ENCODE results near the gene ARHGDIB. TPM values are rescaled to one million over a fixed set of nuclear protein-coding genes. Genes with fewer than 3 reads are reported as not detected.

The ARHGDIB gene
- total RNA-seq, 1 donor from 2014 or later = 217 TPM

DNA sequence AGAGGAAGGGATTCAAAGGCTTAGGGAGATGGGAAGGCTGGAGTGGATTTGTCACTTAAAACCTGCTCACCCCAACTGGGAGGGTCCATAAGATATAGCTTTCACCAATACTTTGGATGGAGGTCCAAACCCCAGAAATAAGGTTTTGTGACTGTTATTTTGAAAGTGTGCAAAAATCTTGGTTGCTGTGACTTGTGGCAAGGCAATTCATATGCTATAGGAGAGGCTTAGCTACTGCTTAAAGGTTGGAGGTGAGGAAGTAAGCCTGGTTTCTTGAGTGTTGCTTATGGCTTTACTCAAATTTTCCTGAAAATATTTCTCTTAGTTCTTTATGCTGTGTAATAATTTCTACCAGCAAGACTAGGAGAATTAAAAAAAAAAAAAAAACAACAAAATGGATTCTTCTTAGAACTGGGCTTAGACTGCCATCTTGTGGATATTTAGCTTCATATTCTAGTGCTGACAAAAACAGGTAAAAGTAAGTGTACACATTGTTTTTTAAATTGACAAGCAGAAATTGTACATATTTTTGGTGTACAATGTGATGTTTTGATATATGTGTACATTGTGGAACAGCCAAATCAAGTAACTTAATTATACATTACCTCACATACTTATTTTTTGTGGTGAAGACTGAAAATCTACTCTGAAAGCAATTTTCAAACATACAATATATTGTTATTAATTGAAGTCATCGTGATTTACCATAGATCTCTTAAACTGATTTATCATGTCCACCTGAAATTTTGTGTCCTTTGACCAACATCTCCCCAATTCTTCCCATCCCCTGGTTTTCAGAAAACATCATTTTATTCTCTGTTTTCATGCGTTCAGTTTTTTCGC, 34.4 kb upstream of the ARHGDIB start:
- Mint-ChIP-seq H3K27ac (ENCODE audit: unreplicated experiment) (no peak overlapping the region), H3K9me3 (ENCODE audit: unreplicated experiment) (no peaks in the 10 kb centered on the region), H3K27me3 (ENCODE audit: unreplicated experiment) (no peaks in the 10 kb centered on the region), H3K36me3 (ENCODE audit: low read depth, unreplicated experiment) (no peaks in the 10 kb centered on the region), H3K4me3 (ENCODE audit: unreplicated experiment) (no peak overlapping the region), H3K4me1 (ENCODE audit: unreplicated experiment) (no peaks in the 10 kb centered on the region)
- TF ChIP-seq, protein P1, sequence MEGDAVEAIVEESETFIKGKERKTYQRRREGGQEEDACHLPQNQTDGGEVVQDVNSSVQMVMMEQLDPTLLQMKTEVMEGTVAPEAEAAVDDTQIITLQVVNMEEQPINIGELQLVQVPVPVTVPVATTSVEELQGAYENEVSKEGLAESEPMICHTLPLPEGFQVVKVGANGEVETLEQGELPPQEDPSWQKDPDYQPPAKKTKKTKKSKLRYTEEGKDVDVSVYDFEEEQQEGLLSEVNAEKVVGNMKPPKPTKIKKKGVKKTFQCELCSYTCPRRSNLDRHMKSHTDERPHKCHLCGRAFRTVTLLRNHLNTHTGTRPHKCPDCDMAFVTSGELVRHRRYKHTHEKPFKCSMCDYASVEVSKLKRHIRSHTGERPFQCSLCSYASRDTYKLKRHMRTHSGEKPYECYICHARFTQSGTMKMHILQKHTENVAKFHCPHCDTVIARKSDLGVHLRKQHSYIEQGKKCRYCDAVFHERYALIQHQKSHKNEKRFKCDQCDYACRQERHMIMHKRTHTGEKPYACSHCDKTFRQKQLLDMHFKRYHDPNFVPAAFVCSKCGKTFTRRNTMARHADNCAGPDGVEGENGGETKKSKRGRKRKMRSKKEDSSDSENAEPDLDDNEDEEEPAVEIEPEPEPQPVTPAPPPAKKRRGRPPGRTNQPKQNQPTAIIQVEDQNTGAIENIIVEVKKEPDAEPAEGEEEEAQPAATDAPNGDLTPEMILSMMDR (IDR thresholded peaks at IDR 0.05; ENCODE audit: unreplicated experiment) = peak; percentile 49
- DNase-seq (ENCODE audit: low spot score) = no peak

DNA sequence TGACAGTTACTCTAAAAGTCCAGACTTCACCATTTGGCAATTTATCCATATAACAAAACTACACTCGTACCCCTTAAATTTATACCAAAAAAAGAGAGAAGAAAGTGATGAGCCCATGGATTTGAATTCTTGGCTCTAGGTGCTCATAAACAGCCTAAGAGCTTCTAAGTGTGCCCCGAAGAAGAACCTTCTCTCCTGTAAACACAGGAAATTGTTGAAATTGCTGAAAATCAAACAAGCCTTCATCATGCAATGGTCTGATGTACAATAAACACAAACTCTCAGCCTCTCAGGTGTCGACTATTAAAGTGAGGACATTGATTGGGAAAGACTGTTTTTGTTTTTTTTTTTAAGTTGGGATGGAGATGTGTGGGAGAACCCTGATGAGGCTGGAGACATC, 33.2 kb upstream of the ARHGDIB start:
- Mint-ChIP-seq H3K9me3 (ENCODE audit: unreplicated experiment) (no peaks in the 10 kb centered on the region), H3K4me3 (ENCODE audit: unreplicated experiment) (no peak overlapping the region), H3K27ac (ENCODE audit: unreplicated experiment) (no peak overlapping the region), H3K27me3 (ENCODE audit: unreplicated experiment) (no peaks in the 10 kb centered on the region), H3K36me3 (ENCODE audit: low read depth, unreplicated experiment) (no peaks in the 10 kb centered on the region), H3K4me1 (ENCODE audit: unreplicated experiment) (no peaks in the 10 kb centered on the region)
- TF ChIP-seq, protein P1 (IDR thresholded peaks at IDR 0.05; ENCODE audit: unreplicated experiment) = no peak
- DNase-seq (ENCODE audit: low spot score) = no peak

DNA sequence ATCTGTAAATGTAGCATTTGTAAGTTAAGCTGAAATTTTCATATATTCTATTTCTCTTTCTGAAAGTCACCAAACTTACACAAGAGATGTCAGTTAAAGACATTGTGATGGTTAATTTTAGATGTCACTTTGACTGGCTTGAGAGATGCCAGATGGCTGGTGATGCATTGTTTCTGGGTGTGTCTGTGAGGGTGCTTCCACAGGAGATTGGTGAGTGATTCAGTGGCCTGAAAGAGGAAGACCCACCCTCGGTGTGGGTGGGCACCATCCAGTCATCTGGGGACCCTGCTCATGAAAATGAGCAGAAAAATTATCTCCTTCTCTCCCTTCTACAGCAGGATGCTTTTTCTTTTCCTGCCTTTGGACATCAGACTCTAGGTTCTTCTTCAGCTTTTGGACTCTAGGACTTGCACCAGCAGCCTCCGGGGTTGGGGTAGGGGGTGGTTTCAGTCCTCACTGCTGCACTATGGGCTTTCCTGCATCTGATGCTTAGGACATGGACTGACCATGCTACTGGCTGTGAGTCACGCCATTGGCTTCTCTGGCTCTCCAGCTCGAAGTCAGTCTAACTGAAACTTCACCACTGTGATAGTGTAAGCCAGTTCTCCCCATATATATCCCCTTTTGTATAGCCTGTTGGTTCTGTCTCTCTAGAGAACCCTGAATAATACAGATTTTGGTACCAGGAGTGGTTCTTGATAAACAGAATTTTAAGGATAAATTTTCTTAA, 32.3 kb upstream of the ARHGDIB start:
- Mint-ChIP-seq H3K27ac (ENCODE audit: unreplicated experiment) (no peak overlapping the region), H3K27me3 (ENCODE audit: unreplicated experiment) (no peaks in the 10 kb centered on the region), H3K36me3 (ENCODE audit: low read depth, unreplicated experiment) (no peaks in the 10 kb centered on the region), H3K9me3 (ENCODE audit: unreplicated experiment) (no peaks in the 10 kb centered on the region), H3K4me3 (ENCODE audit: unreplicated experiment) (no peak overlapping the region), H3K4me1 (ENCODE audit: unreplicated experiment) (no peaks in the 10 kb centered on the region)
- TF ChIP-seq, protein P1 (IDR thresholded peaks at IDR 0.05; ENCODE audit: unreplicated experiment) = no peak
- DNase-seq (ENCODE audit: low spot score) = no peak

DNA sequence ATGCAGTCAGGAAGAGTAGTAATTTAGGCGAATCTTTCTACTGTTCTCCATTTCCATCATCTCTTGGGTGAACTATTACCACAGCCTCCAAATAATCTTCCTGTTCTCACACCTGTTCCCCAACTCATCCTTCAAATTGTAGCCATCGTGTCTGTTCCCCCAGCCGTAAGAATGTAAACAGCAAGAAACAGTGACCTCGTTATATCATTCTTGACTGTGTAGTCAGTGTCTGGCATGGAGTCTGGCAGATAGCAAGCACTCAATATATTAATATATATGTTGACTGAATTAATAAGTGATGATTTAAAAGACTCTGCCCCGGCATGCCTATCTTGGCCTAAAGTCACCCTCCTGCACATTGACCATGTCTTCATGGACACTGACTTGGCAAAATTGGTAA, 31.7 kb upstream of the ARHGDIB start:
- H3K27me3 Mint-ChIP-seq (ENCODE audit: unreplicated experiment) = no peaks in the 10 kb centered on the region
- no peak overlapping the region for H3K4me3 Mint-ChIP-seq (ENCODE audit: unreplicated experiment)
- no peaks in the 10 kb centered on the region for H3K4me1 Mint-ChIP-seq (ENCODE audit: unreplicated experiment)
- no peak for DNase-seq (ENCODE audit: low spot score)
- H3K27ac Mint-ChIP-seq (ENCODE audit: unreplicated experiment) = no peak overlapping the region
- H3K9me3 Mint-ChIP-seq (ENCODE audit: unreplicated experiment) = no peaks in the 10 kb centered on the region
- no peaks in the 10 kb centered on the region for H3K36me3 Mint-ChIP-seq (ENCODE audit: low read depth, unreplicated experiment)
- TF ChIP-seq, protein P1 (IDR thresholded peaks at IDR 0.05; ENCODE audit: unreplicated experiment) = no peak

DNA sequence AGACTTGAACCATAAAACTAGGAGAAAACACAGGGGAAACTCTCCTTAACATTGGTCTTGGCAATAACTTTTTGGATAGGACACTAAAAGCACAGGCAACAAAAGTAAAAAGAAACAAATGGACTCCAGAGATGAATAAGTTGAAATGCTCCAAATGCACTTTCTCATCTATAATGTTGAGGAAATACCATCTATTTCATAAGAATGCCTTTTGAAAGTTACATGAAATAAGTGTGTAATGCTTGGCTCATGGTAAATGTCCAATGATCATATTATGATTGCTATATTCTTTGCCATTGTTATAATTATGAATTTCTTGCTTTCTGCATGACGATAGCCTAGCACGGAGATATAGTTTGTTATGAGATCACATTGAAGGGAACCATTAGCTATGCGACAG, 31.3 kb upstream of the ARHGDIB start:
- TF ChIP-seq, protein P1 (IDR thresholded peaks at IDR 0.05; ENCODE audit: unreplicated experiment) = no peak
- no peak for DNase-seq (ENCODE audit: low spot score)
- H3K36me3 Mint-ChIP-seq (ENCODE audit: low read depth, unreplicated experiment) = no peaks in the 10 kb centered on the region
- H3K9me3 Mint-ChIP-seq (ENCODE audit: unreplicated experiment) = no peaks in the 10 kb centered on the region
- H3K27ac Mint-ChIP-seq (ENCODE audit: unreplicated experiment) = no peak overlapping the region
- H3K4me3 Mint-ChIP-seq (ENCODE audit: unreplicated experiment) = no peak overlapping the region
- H3K27me3 Mint-ChIP-seq (ENCODE audit: unreplicated experiment) = no peaks in the 10 kb centered on the region
- no peaks in the 10 kb centered on the region for H3K4me1 Mint-ChIP-seq (ENCODE audit: unreplicated experiment)

All from endothelial cell (in vitro differentiated cells).